GM12892 (cell line): Measurements from ENCODE around the gene MYOF.

Experiments used
- POLR2A ChIP-seq: IDR thresholded peaks from 2 replicates; pipeline ENCODE4 v1.6.1; 2011; ENCODE audit warnings: low read depth, low read length, control low read depth
- POLR2AphosphoS5 ChIP-seq: IDR thresholded peaks from 2 replicates; pipeline ENCODE4 v1.6.1; 2011; ENCODE audit warnings: low read depth, low read length, control low read depth
- TAF1 ChIP-seq: IDR thresholded peaks from 2 replicates; pipeline ENCODE4 v1.6.1; 2011; ENCODE audit warnings: low read depth, mild to moderate bottlenecking, control low read depth, low read length, borderline replicate concordance

- TF ChIP-seq POLR2AphosphoS5 (no peak), POLR2A (no peak), TAF1 (no peak)
These were observed 47.1 kb downstream of the MYOF start for GRCh38 chr10:93434991-93435491.
